Measurements from ENCODE around the gene SENP1.
A peak's percentile ranks its signal among the peaks of the same experiment; 100 is the strongest.

The SENP1 gene

GRCh38 chr12:48037267-48037915 lies 68.5 kb downstream of the SENP1 start:
- Histone ChIP-seq H2BK5ac (ENCODE audit: low read length) (peak overlapping the region; percentile 36), H3K4ac (ENCODE audit: low read depth, low read length) (peak overlapping the region; percentile 83), H2BK15ac (replicated peaks; ENCODE audit: low read depth) (no peak overlapping the region), H4K8ac (ENCODE audit: low read depth, low read length) (no peak overlapping the region), H3K27ac (ENCODE audit: low read depth, low read length) (peak overlapping the region; percentile 22), H2AK5ac (ENCODE audit: low read length) (no peak overlapping the region), H2BK120ac (ENCODE audit: low read depth, low read length) (no peak overlapping the region), H3K23ac (ENCODE audit: low read length) (no peak overlapping the region), H3K56ac (ENCODE audit: low read length) (peak overlapping the region; percentile 80), H3K4me3 (ENCODE audit: low read length) (no peak overlapping the region), H3K4me2 (ENCODE audit: low read length) (peak overlapping the region; percentile 13), H3K18ac (ENCODE audit: low read length) (peak overlapping the region; percentile 29), H3K27me3 (ENCODE audit: insufficient read depth, low read length, poor library complexity) (no peaks in the 10 kb centered on the region), H3K9ac (ENCODE audit: low read length) (peak overlapping the region; percentile 33), H3K36me3 (ENCODE audit: control insufficient read depth, insufficient read depth, low read length) (no peaks in the 10 kb centered on the region), H3K79me2 (ENCODE audit: control insufficient read depth, insufficient read depth, low read length) (no peaks in the 10 kb centered on the region), H3K4me1 (ENCODE audit: control insufficient read depth, low read depth, low read length) (peaks cover 11% of the 10 kb centered on the region), H3K79me1 (ENCODE audit: low read length) (no peaks in the 10 kb centered on the region), H4K5ac (ENCODE audit: low read length) (no peak overlapping the region)
- DNase-seq, result peak; percentile 99
- WGBS (ENCODE audit: extremely low coverage, insufficient coverage, low lambda C conversion rate), result no CpG with 5 or more reads among the region's 9 CpGs

- no peak for DNase-seq
Measured at GRCh38 chr12:48036818-48037217, 69.1 kb downstream of the SENP1 start.

GRCh38 chr12:48034835-48035805 lies 70.8 kb downstream of the SENP1 start:
- H3K4me1 ChIP-seq (ENCODE audit: control insufficient read depth, low read depth, low read length), result peaks cover 11% of the 10 kb centered on the region
- H3K4me3 ChIP-seq (ENCODE audit: low read length), result no peak overlapping the region
- no peaks in the 10 kb centered on the region for H3K79me2 ChIP-seq (ENCODE audit: control insufficient read depth, insufficient read depth, low read length)
- DNase-seq, result no peak
- no peak overlapping the region for H3K18ac ChIP-seq (ENCODE audit: low read length)
- no peak overlapping the region for H3K23ac ChIP-seq (ENCODE audit: low read length)
- H2BK5ac ChIP-seq (ENCODE audit: low read length), result no peak overlapping the region
- no peak overlapping the region for H3K27ac ChIP-seq (ENCODE audit: low read depth, low read length)
- no peak overlapping the region for H2AK5ac ChIP-seq (ENCODE audit: low read length)
- no peak overlapping the region for H3K9ac ChIP-seq (ENCODE audit: low read length)
- H3K56ac ChIP-seq (ENCODE audit: low read length), result no peak overlapping the region
- H2BK120ac ChIP-seq (ENCODE audit: low read depth, low read length), result no peak overlapping the region
- no CpG with 5 or more reads among the region's 8 CpGs for WGBS (ENCODE audit: extremely low coverage, insufficient coverage, low lambda C conversion rate)
- no peak overlapping the region for H3K4me2 ChIP-seq (ENCODE audit: low read length)
- H3K36me3 ChIP-seq (ENCODE audit: control insufficient read depth, insufficient read depth, low read length), result no peaks in the 10 kb centered on the region
- no peaks in the 10 kb centered on the region for H3K27me3 ChIP-seq (ENCODE audit: insufficient read depth, low read length, poor library complexity)
- no peak overlapping the region for H3K4ac ChIP-seq (ENCODE audit: low read depth, low read length)
- no peaks in the 10 kb centered on the region for H3K79me1 ChIP-seq (ENCODE audit: low read length)
- no peak overlapping the region for H4K5ac ChIP-seq (ENCODE audit: low read length)
- H4K8ac ChIP-seq (ENCODE audit: low read depth, low read length), result no peak overlapping the region
- no peak overlapping the region for H2BK15ac ChIP-seq (replicated peaks; ENCODE audit: low read depth)

More at GRCh38 chr12:48036818-48037217, 69.1 kb downstream of the SENP1 start:
- Histone ChIP-seq H2BK120ac (ENCODE audit: low read depth, low read length) (no peak overlapping the region), H4K8ac (ENCODE audit: low read depth, low read length) (no peak overlapping the region), H3K23ac (ENCODE audit: low read length) (no peak overlapping the region), H3K4me1 (ENCODE audit: control insufficient read depth, low read depth, low read length) (peaks cover 11% of the 10 kb centered on the region), H2BK5ac (ENCODE audit: low read length) (peak overlapping the region; percentile 36), H3K4me2 (ENCODE audit: low read length) (no peak overlapping the region), H3K18ac (ENCODE audit: low read length) (peak overlapping the region; percentile 29), H3K27me3 (ENCODE audit: insufficient read depth, low read length, poor library complexity) (no peaks in the 10 kb centered on the region), H3K79me2 (ENCODE audit: control insufficient read depth, insufficient read depth, low read length) (no peaks in the 10 kb centered on the region), H3K36me3 (ENCODE audit: control insufficient read depth, insufficient read depth, low read length) (no peaks in the 10 kb centered on the region), H4K5ac (ENCODE audit: low read length) (no peak overlapping the region), H3K9ac (ENCODE audit: low read length) (no peak overlapping the region), H2AK5ac (ENCODE audit: low read length) (peak overlapping the region; percentile 45), H3K56ac (ENCODE audit: low read length) (peak overlapping the region; percentile 80), H3K4me3 (ENCODE audit: low read length) (no peak overlapping the region), H2BK15ac (replicated peaks; ENCODE audit: low read depth) (no peak overlapping the region), H3K27ac (ENCODE audit: low read depth, low read length) (peak overlapping the region; percentile 16), H3K79me1 (ENCODE audit: low read length) (no peaks in the 10 kb centered on the region), H3K4ac (ENCODE audit: low read depth, low read length) (peak overlapping the region; percentile 83)
- no CpG with 5 or more reads among the region's 4 CpGs for WGBS (ENCODE audit: extremely low coverage, insufficient coverage, low lambda C conversion rate)

GRCh38 chr12:48033451-48033850 lies 72.4 kb downstream of the SENP1 start:
- no peak overlapping the region for H2AK5ac ChIP-seq (ENCODE audit: low read length)
- H3K79me2 ChIP-seq (ENCODE audit: control insufficient read depth, insufficient read depth, low read length), result no peaks in the 10 kb centered on the region
- no peak overlapping the region for H4K5ac ChIP-seq (ENCODE audit: low read length)
- H3K27ac ChIP-seq (ENCODE audit: low read depth, low read length), result no peak overlapping the region
- no peak overlapping the region for H2BK120ac ChIP-seq (ENCODE audit: low read depth, low read length)
- no peak overlapping the region for H3K9ac ChIP-seq (ENCODE audit: low read length)
- no peak overlapping the region for H3K4me2 ChIP-seq (ENCODE audit: low read length)
- peaks cover 5% of the 10 kb centered on the region for H3K27me3 ChIP-seq (ENCODE audit: insufficient read depth, low read length, poor library complexity)
- H4K8ac ChIP-seq (ENCODE audit: low read depth, low read length), result no peak overlapping the region
- H3K4me3 ChIP-seq (ENCODE audit: low read length), result no peak overlapping the region
- H3K4me1 ChIP-seq (ENCODE audit: control insufficient read depth, low read depth, low read length), result peaks cover 11% of the 10 kb centered on the region
- H3K18ac ChIP-seq (ENCODE audit: low read length), result no peak overlapping the region
- H3K56ac ChIP-seq (ENCODE audit: low read length), result no peak overlapping the region
- H2BK5ac ChIP-seq (ENCODE audit: low read length), result no peak overlapping the region
- H3K36me3 ChIP-seq (ENCODE audit: control insufficient read depth, insufficient read depth, low read length), result no peaks in the 10 kb centered on the region
- H3K23ac ChIP-seq (ENCODE audit: low read length), result no peak overlapping the region
- no peak overlapping the region for H3K4ac ChIP-seq (ENCODE audit: low read depth, low read length)
- WGBS (ENCODE audit: extremely low coverage, insufficient coverage, low lambda C conversion rate), result no CpG with 5 or more reads among the region's 1 CpG
- DNase-seq, result no peak
- H2BK15ac ChIP-seq (replicated peaks; ENCODE audit: low read depth), result no peak overlapping the region
- no peaks in the 10 kb centered on the region for H3K79me1 ChIP-seq (ENCODE audit: low read length)

GRCh38 chr12:48032597-48032996 lies 73.3 kb downstream of the SENP1 start:
- H3K4ac ChIP-seq (ENCODE audit: low read depth, low read length), result no peak overlapping the region
- no peaks in the 10 kb centered on the region for H3K79me1 ChIP-seq (ENCODE audit: low read length)
- H2AK5ac ChIP-seq (ENCODE audit: low read length), result no peak overlapping the region
- DNase-seq, result peak; percentile 45
- H2BK5ac ChIP-seq (ENCODE audit: low read length), result no peak overlapping the region
- no peak overlapping the region for H3K23ac ChIP-seq (ENCODE audit: low read length)
- H3K79me2 ChIP-seq (ENCODE audit: control insufficient read depth, insufficient read depth, low read length), result no peaks in the 10 kb centered on the region
- H3K4me3 ChIP-seq (ENCODE audit: low read length), result no peak overlapping the region
- no peak overlapping the region for H4K5ac ChIP-seq (ENCODE audit: low read length)
- H3K36me3 ChIP-seq (ENCODE audit: control insufficient read depth, insufficient read depth, low read length), result no peaks in the 10 kb centered on the region
- H3K56ac ChIP-seq (ENCODE audit: low read length), result no peak overlapping the region
- no peak overlapping the region for H3K27ac ChIP-seq (ENCODE audit: low read depth, low read length)
- WGBS (ENCODE audit: extremely low coverage, insufficient coverage, low lambda C conversion rate), result no CpG with 5 or more reads among the region's 1 CpG
- H3K27me3 ChIP-seq (ENCODE audit: insufficient read depth, low read length, poor library complexity), result peaks cover 5% of the 10 kb centered on the region
- H3K9ac ChIP-seq (ENCODE audit: low read length), result no peak overlapping the region
- H2BK120ac ChIP-seq (ENCODE audit: low read depth, low read length), result no peak overlapping the region
- H3K4me2 ChIP-seq (ENCODE audit: low read length), result no peak overlapping the region
- H2BK15ac ChIP-seq (replicated peaks; ENCODE audit: low read depth), result no peak overlapping the region
- H3K18ac ChIP-seq (ENCODE audit: low read length), result no peak overlapping the region
- H3K4me1 ChIP-seq (ENCODE audit: control insufficient read depth, low read depth, low read length), result peaks cover 7% of the 10 kb centered on the region
- H4K8ac ChIP-seq (ENCODE audit: low read depth, low read length), result no peak overlapping the region

Data from mesendoderm (in vitro differentiated cells).